Ramos (cell line): ENCODE measurements around the gene MINDY2.
"Not testable (repeated sequence)": the region's sequence is repeated elsewhere in the genome, so short reads cannot be mapped to it uniquely, and the experiment has no call there.

ENCODE experiments used
- in situ Hi-C: fragments of 300-500 bp; cut with MboI; formaldehyde crosslinking; loops from one replicate; pipeline ENCODE4 v1.14.3; 2022; ENCODE audit warnings: low sequenced_read_pairs; ENCODE audit not compliant: unreplicated experiment

The MINDY2 gene

GRCh38 chr15:58793862-58794261 lies 22.8 kb downstream of the MINDY2 start:
- in situ Hi-C loops = no loop called here

- in situ Hi-C loops = no loop called here
Measured at GRCh38 chr15:58795825-58796224, 24.7 kb downstream of the MINDY2 start.

GRCh38 chr15:58797505-58797904 lies 26.4 kb downstream of the MINDY2 start:
- in situ Hi-C loops = no loop called here

GRCh38 chr15:58805095-58805494 lies 34.0 kb downstream of the MINDY2 start:
- in situ Hi-C loops = no loop called here

GRCh38 chr15:58823267-58823666 lies 52.2 kb downstream of the MINDY2 start:
- in situ Hi-C loops = not testable (repeated sequence)

GRCh38 chr15:58830556-58830955 lies 59.5 kb downstream of the MINDY2 start:
- in situ Hi-C loops = no loop called here

- in situ Hi-C loops = not testable (repeated sequence)
Measured at GRCh38 chr15:58833681-58834426, 62.8 kb downstream of the MINDY2 start.

- in situ Hi-C loops = no loop called here
Measured at GRCh38 chr15:58839485-58839884, 68.4 kb downstream of the MINDY2 start.

GRCh38 chr15:58840048-58840447 lies 68.9 kb downstream of the MINDY2 start:
- in situ Hi-C loops = no loop called here

- in situ Hi-C loops = no loop called here
Measured at GRCh38 chr15:58842713-58843396, 71.8 kb downstream of the MINDY2 start.

- in situ Hi-C loops = loop anchor here (25.0 kb wide), 1 partner anchor 614 kb away; no protein-coding TSS in a partner anchor
Measured at GRCh38 chr15:58851205-58851604, 80.1 kb downstream of the MINDY2 start.

- in situ Hi-C loops = loop anchor here (25.0 kb wide), 1 partner anchor 615 kb away; no protein-coding TSS in a partner anchor
Measured at GRCh38 chr15:58852347-58852746, 81.2 kb downstream of the MINDY2 start.

- in situ Hi-C loops = loop anchor here (25.0 kb wide), 1 partner anchor 617 kb away; no protein-coding TSS in a partner anchor
Measured at GRCh38 chr15:58854593-58854992, 83.5 kb downstream of the MINDY2 start.

- in situ Hi-C loops = loop anchor here (25.0 kb wide), 1 partner anchor 619 kb away; no protein-coding TSS in a partner anchor
Measured at GRCh38 chr15:58856086-58856485, 85.0 kb downstream of the MINDY2 start.

GRCh38 chr15:58856621-58857020 lies 85.5 kb downstream of the MINDY2 start:
- in situ Hi-C loops = loop anchor here (25.0 kb wide), 1 partner anchor 619 kb away; no protein-coding TSS in a partner anchor

GRCh38 chr15:58862326-58862725 lies 91.2 kb downstream of the MINDY2 start:
- in situ Hi-C loops = loop anchor here (25.0 kb wide), 1 partner anchor 625 kb away; no protein-coding TSS in a partner anchor

- in situ Hi-C loops = loop anchor here (25.0 kb wide), 1 partner anchor 628 kb away; no protein-coding TSS in a partner anchor
Measured at GRCh38 chr15:58864602-58865424, 93.7 kb downstream of the MINDY2 start.

- in situ Hi-C loops = loop anchor here (25.0 kb wide), 1 partner anchor 628 kb away; no protein-coding TSS in a partner anchor
Measured at GRCh38 chr15:58865425-58865880, 94.4 kb downstream of the MINDY2 start.

- in situ Hi-C loops = loop anchor here (25.0 kb wide), 1 partner anchor 631 kb away; no protein-coding TSS in a partner anchor
Measured at GRCh38 chr15:58867926-58868325, 96.8 kb downstream of the MINDY2 start.

- in situ Hi-C loops = loop anchor here (25.0 kb wide), 1 partner anchor 633 kb away; no protein-coding TSS in a partner anchor
Measured at GRCh38 chr15:58870451-58870850, 99.3 kb downstream of the MINDY2 start.
